IMR-90 (cell line): Measurements from ENCODE around the gene CAMK2D. TPM values are rescaled to one million over a fixed set of nuclear protein-coding genes. Genes with fewer than 3 reads are reported as not detected.
A peak's percentile ranks its signal among the peaks of the same experiment; 100 is the strongest.

Source experiments
- ATAC-seq: fragments of 200-7000 bp; cut with Tn5 transposase; 2 replicates; pipeline ENCODE4 v1.9.1; 2020; ENCODE audit warnings: low read depth, mild to moderate bottlenecking, moderate library complexity
- BruUV-seq: library from RNA; stranded (reverse); fragments of 400-500 nt; replicated peaks from 2 replicates; lab custom pipeline; 2021; lab: Mats Ljungman, UMichigan
- CTCF ChIA-PET: fragments of 300-600 bp; formaldehyde crosslinking; extraction: SDS; loops from one replicate; lab custom pipeline; 2021; ENCODE audit warnings: antibody characterized with exemption; lab: Yijun Ruan, JAX
- POLR2A ChIA-PET: fragments of 300-600 bp; sonication (Branson Sonifier 250); formaldehyde crosslinking; loops from one replicate; lab custom pipeline; 2022; ENCODE audit warnings: antibody characterized with exemption; ENCODE audit not compliant: unreplicated experiment; lab: Charles Lee
- DNase-seq: peaks from one replicate; pipeline ENCODE4 v3.0.0; 2013
- H2AFZ ChIP-seq: replicated peaks from 2 replicates; pipeline ENCODE3; 2013; ENCODE audit warnings: low read length, mild to moderate bottlenecking; ENCODE audit not compliant: poor library complexity
- H2AK5ac ChIP-seq: 2 replicates; pipeline ENCODE4 v1.6.1; 2013; ENCODE audit warnings: low read depth, low read length, inconsistent platforms
- H2AK9ac ChIP-seq: replicated peaks from 2 replicates; pipeline ENCODE3; 2013; ENCODE audit warnings: mild to moderate bottlenecking, low read depth, low read length, moderate library complexity; ENCODE audit not compliant: poor library complexity
- H2BK120ac ChIP-seq: 2 replicates; pipeline ENCODE4 v1.6.1; 2013; ENCODE audit warnings: low read depth, low read length, inconsistent platforms
- H2BK15ac ChIP-seq: 3 replicates; pipeline ENCODE4 v1.6.1; 2013; ENCODE audit warnings: low read depth, low read length, inconsistent platforms
- H2BK20ac ChIP-seq: 2 replicates; pipeline ENCODE4 v1.6.1; 2013; ENCODE audit warnings: low read depth, mild to moderate bottlenecking, inconsistent platforms, low read length, moderate library complexity
- H2BK5ac ChIP-seq: 2 replicates; pipeline ENCODE4 v1.6.1; 2013; ENCODE audit warnings: mild to moderate bottlenecking, low read depth, low read length, inconsistent platforms; ENCODE audit not compliant: poor library complexity, severe bottlenecking
- H3K14ac ChIP-seq: replicated peaks from 2 replicates; pipeline ENCODE4 v1.6.1; 2013; ENCODE audit warnings: low read depth, low read length, inconsistent platforms
- H3K18ac ChIP-seq: 2 replicates; pipeline ENCODE4 v1.6.1; 2013; ENCODE audit warnings: low read depth, low read length, control low read depth
- H3K23ac ChIP-seq: 2 replicates; pipeline ENCODE4 v1.6.1; 2013; ENCODE audit warnings: low read depth, low read length, inconsistent platforms
- H3K27ac ChIP-seq: 2 replicates; pipeline ENCODE4 v1.5.1; 2013; ENCODE audit warnings: mild to moderate bottlenecking, control low read depth, low read length; ENCODE audit not compliant: insufficient read depth
- H3K27me3 ChIP-seq: 2 replicates; pipeline ENCODE4 v1.6.1; 2013; ENCODE audit warnings: low read length; ENCODE audit not compliant: control insufficient read depth, insufficient read depth
- H3K36me3 ChIP-seq: 2 replicates; pipeline ENCODE4 v1.6.1; 2013; ENCODE audit warnings: low read length, mixed read lengths; ENCODE audit not compliant: control insufficient read depth, insufficient read depth
- H3K4ac ChIP-seq: 2 replicates; pipeline ENCODE4 v1.6.1; 2013; ENCODE audit warnings: low read depth, low read length, inconsistent platforms
- H3K4me1 ChIP-seq: 2 replicates; pipeline ENCODE4 v1.6.1; 2013; ENCODE audit warnings: low read length, mixed read lengths; ENCODE audit not compliant: control insufficient read depth, insufficient read depth
- H3K4me2 ChIP-seq: 2 replicates; pipeline ENCODE4 v1.6.1; 2013; ENCODE audit warnings: low read depth, mild to moderate bottlenecking, control low read depth, low read length, moderate library complexity
- H3K4me3 ChIP-seq: 2 replicates; pipeline ENCODE4 v1.5.1; 2013; ENCODE audit warnings: low read depth, mild to moderate bottlenecking, control low read depth, low read length, moderate library complexity; ENCODE audit not compliant: insufficient read depth
- H3K56ac ChIP-seq: 2 replicates; pipeline ENCODE4 v1.6.1; 2013; ENCODE audit warnings: low read length, inconsistent platforms; ENCODE audit not compliant: insufficient read depth; ENCODE audit errors: extremely low read depth
- H3K79me1 ChIP-seq, 2 experiments: 2 replicates each; pipeline ENCODE4 v1.6.1; 2013; ENCODE audit warnings: low read length in 2 of 2, inconsistent platforms in 1 of 2, low read depth in 1 of 2
- H3K9ac ChIP-seq: 2 replicates; pipeline ENCODE4 v1.6.1; 2013; ENCODE audit warnings: low read depth, low read length, control low read depth
- H3K9me1 ChIP-seq: 2 replicates; pipeline ENCODE4 v1.6.1; 2013; ENCODE audit warnings: low read length, inconsistent platforms; ENCODE audit not compliant: insufficient read depth
- H3K9me3 ChIP-seq: 2 replicates; pipeline ENCODE4 v1.6.1; 2013; ENCODE audit warnings: low read length; ENCODE audit not compliant: control insufficient read depth, insufficient read depth
- H4K20me1 ChIP-seq: 2 replicates; pipeline ENCODE4 v1.6.1; 2013; ENCODE audit warnings: low read length, inconsistent platforms; ENCODE audit not compliant: insufficient read depth
- H4K5ac ChIP-seq: 2 replicates; pipeline ENCODE4 v1.6.1; 2013; ENCODE audit warnings: mild to moderate bottlenecking, low read depth, low read length, control low read depth
- H4K8ac ChIP-seq, 2 experiments: 2 replicates each; pipeline ENCODE4 v1.6.1; 2013; ENCODE audit warnings: low read depth in 2 of 2, low read length in 2 of 2, control low read depth in 1 of 2, inconsistent platforms in 1 of 2
- H4K91ac ChIP-seq: 2 replicates; pipeline ENCODE4 v1.6.1; 2013; ENCODE audit warnings: low read depth, low read length, inconsistent platforms; ENCODE audit not compliant: insufficient read depth
- BHLHE40 ChIP-seq: fragments of 150-350 bp; IDR thresholded peaks from 2 replicates; pipeline ENCODE4 v1.6.1; 2016; ENCODE audit warnings: mild to moderate bottlenecking, low read depth, low read length
- CEBPB ChIP-seq: IDR thresholded peaks from 2 replicates; pipeline ENCODE4 v1.6.1; 2012; ENCODE audit warnings: low read depth, low read length, improper control_type of control experiment
- CHD1 ChIP-seq: IDR thresholded peaks from 2 replicates; pipeline ENCODE4 v1.6.1; 2012; ENCODE audit warnings: low read depth, low read length, improper control_type of control experiment
- FOS ChIP-seq: fragments of 150-350 bp; IDR thresholded peaks from 2 replicates; pipeline ENCODE4 v1.6.1; 2016; ENCODE audit warnings: low read depth, low read length
- MAFK ChIP-seq: IDR thresholded peaks from 2 replicates; pipeline ENCODE4 v1.6.1; 2012; ENCODE audit warnings: low read depth, low read length, improper control_type of control experiment
- MAZ ChIP-seq: IDR thresholded peaks from 2 replicates; pipeline ENCODE4 v1.6.1; 2012; ENCODE audit warnings: low read depth, mild to moderate bottlenecking, low read length, improper control_type of control experiment, moderate library complexity, borderline replicate concordance
- NFE2L2 ChIP-seq: fragments of 150-350 bp; IDR thresholded peaks from 2 replicates; pipeline ENCODE4 v1.6.1; 2016; ENCODE audit warnings: low read depth, mild to moderate bottlenecking, low read length
- POLR2A ChIP-seq: IDR thresholded peaks from 2 replicates; pipeline ENCODE4 v1.6.1; 2012; ENCODE audit warnings: mild to moderate bottlenecking, low read depth, low read length
- RAD21 ChIP-seq: IDR thresholded peaks from 2 replicates; pipeline ENCODE4 v1.6.1; 2012; ENCODE audit warnings: low read length, improper control_type of control experiment
- RCOR1 ChIP-seq: IDR thresholded peaks from 2 replicates; pipeline ENCODE4 v1.6.1; 2012; ENCODE audit warnings: mild to moderate bottlenecking, low read length, improper control_type of control experiment; ENCODE audit not compliant: insufficient replicate concordance
- RFX5 ChIP-seq: IDR thresholded peaks from 2 replicates; pipeline ENCODE4 v1.8.0; 2012; ENCODE audit warnings: low read depth, mild to moderate bottlenecking, low read length, moderate library complexity
- SMC3 ChIP-seq: fragments of 150-350 bp; IDR thresholded peaks from 2 replicates; pipeline ENCODE4 v1.6.1; 2016; ENCODE audit warnings: low read depth, mild to moderate bottlenecking, antibody characterized with exemption, low read length, moderate library complexity
- WGBS, 2 experiments: methylation state at CpG; one replicate each; pipeline versions ENCODE4 v1.1.5 to v1.1.7; 2013; ENCODE audit warnings: missing lambda C conversion rate in 2 of 2; ENCODE audit not compliant: insufficient read length in 1 of 2; ENCODE audit errors: extremely low coverage in 2 of 2; 5-methylcytosine and 5-hydroxymethylcytosine counted together
- dilution Hi-C: fragments of 300-500 bp; cut with HindIII; formaldehyde crosslinking; loops from one replicate; pipeline ENCODE4 v1.14.3; 2018; ENCODE audit warnings: low sequenced_read_pairs; ENCODE audit not compliant: unreplicated experiment
- in situ Hi-C: fragments of 300-500 bp; cut with MboI; formaldehyde crosslinking; loops from 3 replicates; pipeline ENCODE4 v1.14.3; 2019; ENCODE audit warnings: low sequenced_read_pairs, inconsistent platforms, mixed read lengths
- intact Hi-C: fragments of 100-400 bp; cut with micrococcal nuclease; formaldehyde crosslinking; loops from 2 replicates; pipeline ENCODE4 v1.10.0; 2022
- polyA plus RNA-seq, 3 experiments: library from polyadenylated mRNA; depleted of rRNA; stranded (reverse); fragments of >200 nt; gene quantifications; 2 replicates each; pipeline ENCODE4 v1.2.3, GENCODE V29; 2012; ENCODE audit warnings: low replicate concordance in 1 of 3
- total RNA-seq: library from RNA; depleted of rRNA; stranded (reverse); fragments of >200 nt; gene quantifications from 2 replicates; pipeline ENCODE4 v1.2.3, GENCODE V29; 2012
- TF ChIP-seq, protein P1 (sequence below): fragments of 150-350 bp; IDR thresholded peaks from 2 replicates; pipeline ENCODE4 v1.6.1; 2016; ENCODE audit warnings: low read depth, mild to moderate bottlenecking, low read length, moderate library complexity, borderline replicate concordance
- TF ChIP-seq, protein P2 (sequence below): fragments of 150-350 bp; IDR thresholded peaks from 2 replicates; pipeline ENCODE4 v1.6.1; 2017; ENCODE audit warnings: mild to moderate bottlenecking, antibody characterized with exemption, low read length, low read depth

The CAMK2D gene
- total and polyA plus RNA-seq, 2 of the 4 experiments (the other 2 are of a cell fraction), result 44.6 to 156 TPM

DNA sequence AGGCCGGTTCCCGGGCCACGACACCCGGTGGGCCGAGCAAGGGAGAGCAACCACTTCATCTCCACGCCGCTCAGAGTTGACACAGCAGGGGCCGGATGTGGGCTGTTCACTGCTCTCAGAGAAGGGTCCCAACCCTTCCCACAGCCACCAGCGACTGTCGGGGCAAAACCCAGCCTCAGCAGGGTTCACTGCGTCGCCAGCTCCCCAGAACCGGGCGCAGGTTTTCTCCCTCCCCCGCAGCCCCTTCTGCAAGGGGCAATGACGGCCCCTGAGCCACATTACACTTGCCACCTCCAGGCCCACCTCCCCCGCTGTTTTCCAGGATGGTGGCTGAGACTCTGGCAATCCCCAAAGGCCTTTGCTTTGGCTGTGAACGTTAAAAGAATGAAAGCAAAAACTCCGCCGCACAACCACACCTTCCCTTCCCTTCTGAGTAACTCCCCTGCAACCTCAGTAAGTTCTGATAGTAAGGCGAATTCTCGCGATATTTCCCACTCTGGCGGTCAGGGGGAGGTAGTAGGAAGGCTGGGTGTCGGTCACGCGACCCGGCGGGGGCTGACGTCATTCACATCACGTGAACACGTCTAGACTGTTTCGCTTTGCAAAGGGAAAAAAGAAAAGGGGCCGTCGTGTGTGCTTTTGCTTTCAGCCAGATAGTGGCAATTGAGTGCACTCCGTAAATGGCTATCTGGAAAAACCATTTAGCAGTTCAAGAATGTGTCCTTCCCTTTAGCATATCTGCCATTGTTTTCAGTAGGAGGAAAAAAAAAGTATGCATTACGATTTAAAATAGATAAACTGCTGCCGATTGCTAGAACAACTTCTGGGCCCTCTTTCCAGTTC, 869 bp upstream of the CAMK2D start:
- Histone ChIP-seq H3K9me3 (no peaks in the 10 kb centered on the region), H2BK15ac (peak overlapping the region; percentile 43; the same call in 1 of the 3 replicates), H4K5ac (peak overlapping the region; percentile 66), H3K27me3 (no peaks in the 10 kb centered on the region), H2BK20ac (no peak overlapping the region), H3K4me2 (peak overlapping the region; percentile 78), H4K91ac (peak overlapping the region; percentile 88), H2BK5ac (peak overlapping the region; percentile 89), H3K27ac (peak overlapping the region; percentile 90), H3K23ac (peak overlapping the region; percentile 91), H2AK5ac (peak overlapping the region; percentile 5; the same call in 1 of the 2 replicates), H3K4me3 (peak overlapping the region; percentile 93), H2BK120ac (peak overlapping the region; percentile 70), H3K36me3 (no peaks in the 10 kb centered on the region), H2AFZ (peak overlapping the region; percentile 83), H4K8ac (peak overlapping the region; percentile 65 to 91), H3K9ac (peak overlapping the region; percentile 85), H3K56ac (peak overlapping the region; percentile 86), H3K9me1 (no peaks in the 10 kb centered on the region; the same call in 1 of the 2 replicates), H4K20me1 (no peaks in the 10 kb centered on the region; the same call in 1 of the 2 replicates), H3K79me1 (peaks cover 5 to 14% of the 10 kb centered on the region in 2 experiments; a peak in 3 of 4 replicates), H3K4ac (peak overlapping the region; percentile 94), H3K4me1 (no peaks in the 10 kb centered on the region), H3K18ac (peak overlapping the region; percentile 66), H2AK9ac (peak overlapping the region; percentile 90), H3K14ac (peak overlapping the region; percentile 88)
- no TSS peak for BruUV-seq
- dilution Hi-C loops (no loop called here), intact Hi-C loops (loop anchor here (1.0 to 10.0 kb wide), 5 partner anchors 195 to 520 kb away; no protein-coding TSS in a partner anchor), in situ Hi-C loops (no loop called here)
- ChIA-PET CTCF (interaction anchor here (0.7 to 0.8 kb wide), 2 partner anchors 14 to 439 kb away, joined by 3 read pairs; no protein-coding TSS in a partner anchor), POLR2A (interaction anchor here (0.6 kb wide), 1 partner anchor 22 kb away, joined by 3 read pairs; no protein-coding TSS in a partner anchor)
- WGBS, 2 experiments, result 0% methylated on average over 18 of the region's 38 CpGs; no CpG with 5 or more reads in 1 of the 2 experiments
- DNase-seq (peak; percentile 100), ATAC-seq (peak; percentile 62)
- TF ChIP-seq RAD21 (0 out of 2 replicates have a peak, but pooled peaks have one; percentile 17), BHLHE40 (peak; percentile 100), MAFK (0 out of 2 replicates have a peak, but pooled peaks have one; percentile 13), RFX5 (no peak), SMC3 (no peak; the same call in 1 of the 2 replicates), RCOR1 (no peak), CHD1 (no peak), POLR2A (peak; percentile 93), MAZ (peak; percentile 30; the same call in 1 of the 2 replicates), CEBPB (peak; percentile 55; the same call in 1 of the 2 replicates), FOS (peak; percentile 69; the same call in 1 of the 2 replicates), NFE2L2 (peak; percentile 1; the same call in 1 of the 2 replicates)
- TF ChIP-seq, protein P1, sequence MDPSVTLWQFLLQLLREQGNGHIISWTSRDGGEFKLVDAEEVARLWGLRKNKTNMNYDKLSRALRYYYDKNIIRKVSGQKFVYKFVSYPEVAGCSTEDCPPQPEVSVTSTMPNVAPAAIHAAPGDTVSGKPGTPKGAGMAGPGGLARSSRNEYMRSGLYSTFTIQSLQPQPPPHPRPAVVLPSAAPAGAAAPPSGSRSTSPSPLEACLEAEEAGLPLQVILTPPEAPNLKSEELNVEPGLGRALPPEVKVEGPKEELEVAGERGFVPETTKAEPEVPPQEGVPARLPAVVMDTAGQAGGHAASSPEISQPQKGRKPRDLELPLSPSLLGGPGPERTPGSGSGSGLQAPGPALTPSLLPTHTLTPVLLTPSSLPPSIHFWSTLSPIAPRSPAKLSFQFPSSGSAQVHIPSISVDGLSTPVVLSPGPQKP, result no peak
- TF ChIP-seq, protein P2, sequence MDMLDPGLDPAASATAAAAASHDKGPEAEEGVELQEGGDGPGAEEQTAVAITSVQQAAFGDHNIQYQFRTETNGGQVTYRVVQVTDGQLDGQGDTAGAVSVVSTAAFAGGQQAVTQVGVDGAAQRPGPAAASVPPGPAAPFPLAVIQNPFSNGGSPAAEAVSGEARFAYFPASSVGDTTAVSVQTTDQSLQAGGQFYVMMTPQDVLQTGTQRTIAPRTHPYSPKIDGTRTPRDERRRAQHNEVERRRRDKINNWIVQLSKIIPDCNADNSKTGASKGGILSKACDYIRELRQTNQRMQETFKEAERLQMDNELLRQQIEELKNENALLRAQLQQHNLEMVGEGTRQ, result peak; percentile 99
